ENCODE data around the gene PARVA.
"Not testable (repeated sequence)": the region's sequence is repeated elsewhere in the genome, so short reads cannot be mapped to it uniquely, and the experiment has no call there.

Gene PARVA

GRCh38 chr11:12377106-12377823, at the start of gene PARVA:
Gene PARVA (plus strand): TSS chr11:12377571. CDS start chr11:12377648, 77 bp downstream.
- peak; percentile 28 for DNase-seq

GRCh38 chr11:12329169-12329568, 48.2 kb upstream of the PARVA start:
- no peak for DNase-seq

GRCh38 chr11:12329797-12330196, 47.6 kb upstream of the PARVA start:
- no peak for DNase-seq

GRCh38 chr11:12330485-12331231, 46.7 kb upstream of the PARVA start:
- peak; percentile 27 for DNase-seq

GRCh38 chr11:12331239-12331874, 46.0 kb upstream of the PARVA start:
- peak; percentile 46 for DNase-seq

- no peak for DNase-seq
Measured at GRCh38 chr11:12343526-12343925, 33.8 kb upstream of the PARVA start.

- no peak for DNase-seq
Measured at GRCh38 chr11:12353534-12353933, 23.8 kb upstream of the PARVA start.

GRCh38 chr11:12354750-12355545, 22.4 kb upstream of the PARVA start:
- no peak for DNase-seq

GRCh38 chr11:12356944-12357655, 20.3 kb upstream of the PARVA start:
- DNase-seq: no peak

- DNase-seq: not testable (repeated sequence)
Measured at GRCh38 chr11:12357697-12358096, 19.7 kb upstream of the PARVA start.

- DNase-seq: no peak
Measured at GRCh38 chr11:12358302-12359188, 18.8 kb upstream of the PARVA start.

GRCh38 chr11:12359761-12360160, 17.6 kb upstream of the PARVA start:
- no peak for DNase-seq

- DNase-seq: no peak
Measured at GRCh38 chr11:12361682-12362081, 15.7 kb upstream of the PARVA start.

- DNase-seq: no peak
Measured at GRCh38 chr11:12362857-12363256, 14.5 kb upstream of the PARVA start.

GRCh38 chr11:12363373-12363772, 14.0 kb upstream of the PARVA start:
- no peak for DNase-seq

- DNase-seq: peak; percentile 54
Measured at GRCh38 chr11:12365965-12366575, 11.3 kb upstream of the PARVA start.

- DNase-seq: not testable (repeated sequence)
Measured at GRCh38 chr11:12367057-12367456, 10.3 kb upstream of the PARVA start.

- DNase-seq: no peak
Measured at GRCh38 chr11:12372111-12372510, 5.3 kb upstream of the PARVA start.

GRCh38 chr11:12375720-12376119, 1.7 kb upstream of the PARVA start:
- DNase-seq: no peak

GRCh38 chr11:12376259-12377081, 901 bp upstream of the PARVA start:
- no peak for DNase-seq
